ENCODE data around the gene ANKRD36.
"Not testable (repeated sequence)": the region's sequence is repeated elsewhere in the genome, so short reads cannot be mapped to it uniquely, and the experiment has no call there.

- not testable (repeated sequence) for TF ChIP-seq CTCF (tag by site-specific recombination; IDR thresholded peaks at IDR 0.05); KLF7 (tag by site-specific recombination; IDR thresholded peaks at IDR 0.05; ENCODE audit: borderline replicate concordance); ZNF133 (tag by site-specific recombination; IDR thresholded peaks at IDR 0.05); ZNF513 (tag by site-specific recombination; IDR thresholded peaks at IDR 0.05)
Measured at GRCh38 chr2:97180391-97180790, 67.4 kb downstream of the ANKRD36 start.

Measured in HEK293 (cell line).